Thyroid gland (tissue), 4 donors: Measurements from ENCODE around the gene DAB2IP. TPM values are rescaled to one million over a fixed set of nuclear protein-coding genes. Genes with fewer than 3 reads are reported as not detected.

Experiments
- DNase-seq, 2 donors: peaks; one replicate each; pipeline ENCODE4 v3.0.0-alpha.2; 2019
- H3K27ac ChIP-seq, 3 donors: fragments of 200-600 bp; sonication (generic); 1 replicate in 2 of 3; 2 replicates in 1 of 3; pipeline ENCODE4 v1.5.1; 2016 to 2019; ENCODE audit warnings: mild to moderate bottlenecking in 1 of 3, moderate library complexity in 1 of 3
- H3K27me3 ChIP-seq: fragments of 200-600 bp; sonication (generic); one replicate; pipeline ENCODE4 v1.5.1; 2019
- H3K36me3 ChIP-seq, 2 donors: fragments of 200-600 bp; sonication (generic); one replicate each; pipeline ENCODE4 v1.5.1; 2016 to 2019
- H3K4me1 ChIP-seq, 2 donors: fragments of 200-600 bp; sonication (generic); one replicate each; pipeline ENCODE4 v1.5.1; 2017 to 2019
- H3K4me3 ChIP-seq, 3 donors: fragments of 200-600 bp; sonication (generic); replicated peaks in 1 of 3; 1 replicate in 2 of 3; 2 replicates in 1 of 3; pipeline ENCODE4 v1.5.1; 2016; ENCODE audit warnings: mild to moderate bottlenecking in 1 of 3
- H3K9me3 ChIP-seq: fragments of 200-600 bp; sonication (generic); one replicate; pipeline ENCODE4 v1.5.1; 2017
- POLR2A ChIP-seq, 2 donors: fragments of 450-650 bp; IDR thresholded peaks; one replicate each; pipeline ENCODE4 v1.6.1; 2017; ENCODE audit warnings: antibody characterized with exemption in 2 of 2, mild to moderate bottlenecking in 2 of 2, moderate library complexity in 1 of 2
- WGBS, 2 donors: methylation state at CpG; one replicate each; pipeline ENCODE4 v1.1.5; 2017; 5-methylcytosine and 5-hydroxymethylcytosine counted together
- intact Hi-C: fragments of 100-400 bp; cut with DNase I; formaldehyde crosslinking; loops from one replicate; pipeline ENCODE4 v1.15.1; 2023
- total RNA-seq, 4 donors: library from RNA; depleted of rRNA; stranded (reverse); fragments of >200 nt; gene quantifications; one replicate each; pipeline ENCODE4 v1.2.3, GENCODE V29; 2016
- TF ChIP-seq, protein P1 (sequence below), 6 experiments: fragments of 200-600 bp in 3 of 6; fragments of 450-650 bp in 3 of 6; sonication (generic) in 3 of 6; IDR thresholded peaks; one replicate each; pipeline ENCODE4 v1.5.1; 2016 to 2019; ENCODE audit warnings: antibody characterized with exemption in 6 of 6, mild to moderate bottlenecking in 2 of 6, inconsistent platforms in 1 of 6, moderate library complexity in 1 of 6

DAB2IP gene
- total RNA-seq, 4 donors from 2014 or later: 26.0 to 48.5 (median 38.2) TPM

- peak overlapping the region in 2 of 3 donors; percentile 30 to 47 for H3K27ac ChIP-seq
- no peaks in the 10 kb centered on the region for H3K9me3 ChIP-seq
These were observed 5.6 kb downstream of the DAB2IP start for GRCh38 chr9:121656941-121657470.

GRCh38 chr9:121658166-121658565 is 6.7 kb downstream of the DAB2IP start:
- Histone ChIP-seq H3K4me1 (peaks cover 2 to 25% of the 10 kb centered on the region in 2 donors), H3K27ac (peak overlapping the region in 2 of 3 donors; percentile 47 to 56), H3K27me3 (no peaks in the 10 kb centered on the region), H3K36me3 (no peaks in the 10 kb centered on the region), H3K4me3 (no peak overlapping the region), H3K9me3 (no peaks in the 10 kb centered on the region)
- WGBS, 2 donors: 76 to 77% methylated on average over 12 of the region's 12 CpGs
- TF ChIP-seq, protein P1, sequence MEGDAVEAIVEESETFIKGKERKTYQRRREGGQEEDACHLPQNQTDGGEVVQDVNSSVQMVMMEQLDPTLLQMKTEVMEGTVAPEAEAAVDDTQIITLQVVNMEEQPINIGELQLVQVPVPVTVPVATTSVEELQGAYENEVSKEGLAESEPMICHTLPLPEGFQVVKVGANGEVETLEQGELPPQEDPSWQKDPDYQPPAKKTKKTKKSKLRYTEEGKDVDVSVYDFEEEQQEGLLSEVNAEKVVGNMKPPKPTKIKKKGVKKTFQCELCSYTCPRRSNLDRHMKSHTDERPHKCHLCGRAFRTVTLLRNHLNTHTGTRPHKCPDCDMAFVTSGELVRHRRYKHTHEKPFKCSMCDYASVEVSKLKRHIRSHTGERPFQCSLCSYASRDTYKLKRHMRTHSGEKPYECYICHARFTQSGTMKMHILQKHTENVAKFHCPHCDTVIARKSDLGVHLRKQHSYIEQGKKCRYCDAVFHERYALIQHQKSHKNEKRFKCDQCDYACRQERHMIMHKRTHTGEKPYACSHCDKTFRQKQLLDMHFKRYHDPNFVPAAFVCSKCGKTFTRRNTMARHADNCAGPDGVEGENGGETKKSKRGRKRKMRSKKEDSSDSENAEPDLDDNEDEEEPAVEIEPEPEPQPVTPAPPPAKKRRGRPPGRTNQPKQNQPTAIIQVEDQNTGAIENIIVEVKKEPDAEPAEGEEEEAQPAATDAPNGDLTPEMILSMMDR (IDR thresholded peaks at IDR 0.05): no peak
- no peak for TF ChIP-seq POLR2A (IDR thresholded peaks at IDR 0.05)
- intact Hi-C loops: no loop called here
- no peak for DNase-seq

More at GRCh38 chr9:121656941-121657470, 5.6 kb downstream of the DAB2IP start:
- no peak for TF ChIP-seq POLR2A (IDR thresholded peaks at IDR 0.05)
- TF ChIP-seq, protein P1 (IDR thresholded peaks at IDR 0.05): no peak
- H3K4me3 ChIP-seq: no peak overlapping the region
- peaks cover 13 to 35% of the 10 kb centered on the region in 2 donors for H3K4me1 ChIP-seq
- H3K27me3 ChIP-seq: no peaks in the 10 kb centered on the region
- no peak for DNase-seq
- H3K36me3 ChIP-seq: no peaks in the 10 kb centered on the region
- WGBS, 2 donors: 70 to 81% methylated on average over 3 to 5 of the region's 5 CpGs
- intact Hi-C loops: no loop called here

DNA sequence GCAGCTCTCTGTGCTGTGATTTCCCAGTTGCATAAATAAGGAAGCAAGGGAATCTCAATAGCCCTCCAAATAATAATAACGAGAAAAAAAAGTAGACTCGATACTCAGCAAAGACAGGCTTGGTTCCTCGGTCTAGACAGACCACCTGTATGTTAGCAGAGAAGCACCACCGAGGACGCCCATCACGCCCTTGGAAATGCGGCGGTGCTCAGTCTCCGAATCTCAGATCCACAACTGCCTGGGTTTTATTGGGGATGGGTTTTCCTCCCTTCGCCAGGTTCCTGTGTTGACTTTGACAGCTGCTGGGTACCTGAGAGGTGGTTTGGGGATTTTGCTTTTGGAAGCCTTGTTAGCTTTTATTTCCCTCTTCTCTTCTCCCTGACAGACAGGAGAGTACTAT is 7.2 kb downstream of the DAB2IP start:
- H3K4me1 ChIP-seq: peaks cover 0 to 25% of the 10 kb centered on the region in 2 donors
- 88 to 89% methylated on average over 10 of the region's 10 CpGs for WGBS, 2 donors
- intact Hi-C loops: no loop called here
- no peaks in the 10 kb centered on the region for H3K9me3 ChIP-seq
- DNase-seq: no peak
- no peak for TF ChIP-seq POLR2A (IDR thresholded peaks at IDR 0.05)
- TF ChIP-seq, protein P1 (IDR thresholded peaks at IDR 0.05): no peak
- no peaks in the 10 kb centered on the region for H3K27me3 ChIP-seq
- H3K4me3 ChIP-seq: no peak overlapping the region
- H3K27ac ChIP-seq: peak overlapping the region in 1 of 3 donors; percentile 18
- no peaks in the 10 kb centered on the region for H3K36me3 ChIP-seq

GRCh38 chr9:121660367-121660766 is 8.9 kb downstream of the DAB2IP start:
- intact Hi-C loops: no loop called here
- Histone ChIP-seq H3K9me3 (no peaks in the 10 kb centered on the region), H3K4me3 (no peak overlapping the region), H3K27ac (no peak overlapping the region), H3K27me3 (no peaks in the 10 kb centered on the region), H3K36me3 (no peaks in the 10 kb centered on the region), H3K4me1 (peaks cover 0 to 13% of the 10 kb centered on the region in 2 donors)
- TF ChIP-seq POLR2A (IDR thresholded peaks at IDR 0.05): no peak
- WGBS, 2 donors: 72 to 89% methylated on average over 6 of the region's 6 CpGs
- DNase-seq: no peak

- Histone ChIP-seq H3K4me3 (no peak overlapping the region), H3K9me3 (no peaks in the 10 kb centered on the region), H3K27ac (no peak overlapping the region), H3K27me3 (no peaks in the 10 kb centered on the region), H3K4me1 (peaks cover 0 to 13% of the 10 kb centered on the region in 2 donors), H3K36me3 (no peaks in the 10 kb centered on the region)
- DNase-seq: no peak
- WGBS, 2 donors: 89 to 90% methylated on average over 8 of the region's 8 CpGs
- intact Hi-C loops: no loop called here
- TF ChIP-seq, protein P1 (IDR thresholded peaks at IDR 0.05): no peak
- TF ChIP-seq POLR2A (IDR thresholded peaks at IDR 0.05): no peak
These were observed 9.4 kb downstream of the DAB2IP start for GRCh38 chr9:121660876-121661275.
